Stimulated activated CD4-positive, alpha-beta T cell treated with anti-CD3 and anti-CD28 coated beads, Interleukin-1b, Interleukin-23, amount 100 ng/mL, for 4 hours (primary cell): Measurements from ENCODE around the gene IFT122.

Experiments used
- DNase-seq, 2 donors: peaks; one replicate each; pipeline ENCODE4 v3.0.0-alpha.2; 2020; ENCODE audit warnings: low read depth in 2 of 2

Gene IFT122

GRCh38 chr3:129557548-129557894 lies 117.5 kb downstream of the IFT122 start:
- DNase-seq, result no peak

DNA sequence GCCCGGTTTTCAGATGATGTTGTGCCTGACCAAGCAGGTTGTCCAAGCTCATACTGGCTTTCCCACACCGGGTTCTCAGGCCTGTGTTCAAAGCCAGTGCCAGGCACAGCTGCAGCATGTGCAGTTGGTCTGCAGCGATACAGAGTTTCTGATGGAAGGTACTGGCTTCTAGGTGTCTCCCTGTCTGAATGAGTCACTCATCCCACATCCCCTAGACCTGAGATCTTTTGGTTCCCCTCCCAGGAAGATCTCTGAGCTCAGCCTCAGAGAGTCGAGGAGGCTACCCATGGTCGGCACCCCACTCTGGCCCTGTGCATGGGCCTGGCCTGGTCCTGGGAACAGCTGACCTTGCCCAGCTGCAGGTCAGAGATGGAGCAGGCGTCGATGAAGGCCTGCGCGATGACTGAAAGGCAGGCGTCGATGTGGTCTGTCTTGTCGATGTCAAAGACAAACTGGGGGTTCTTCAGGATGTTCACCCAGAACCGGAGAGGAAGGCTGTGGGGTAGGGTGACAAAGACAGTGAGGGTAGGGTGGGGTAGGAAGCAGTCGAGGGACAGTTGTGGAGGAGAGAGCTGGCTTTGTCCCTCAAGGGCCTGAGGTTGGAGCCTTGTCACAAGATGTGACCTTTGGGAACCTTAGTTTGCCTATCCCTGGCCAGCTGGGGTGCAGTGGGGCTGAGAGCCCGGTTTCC lies 118.2 kb downstream of the IFT122 start:
- DNase-seq, result no peak

- no peak for DNase-seq
Observed at GRCh38 chr3:129558772-129559564, 118.9 kb downstream of the IFT122 start.

- no peak for DNase-seq
Observed at GRCh38 chr3:129559565-129560079, 119.6 kb downstream of the IFT122 start.

GRCh38 chr3:129560269-129560787 lies 120.3 kb downstream of the IFT122 start:
- no peak for DNase-seq

DNA sequence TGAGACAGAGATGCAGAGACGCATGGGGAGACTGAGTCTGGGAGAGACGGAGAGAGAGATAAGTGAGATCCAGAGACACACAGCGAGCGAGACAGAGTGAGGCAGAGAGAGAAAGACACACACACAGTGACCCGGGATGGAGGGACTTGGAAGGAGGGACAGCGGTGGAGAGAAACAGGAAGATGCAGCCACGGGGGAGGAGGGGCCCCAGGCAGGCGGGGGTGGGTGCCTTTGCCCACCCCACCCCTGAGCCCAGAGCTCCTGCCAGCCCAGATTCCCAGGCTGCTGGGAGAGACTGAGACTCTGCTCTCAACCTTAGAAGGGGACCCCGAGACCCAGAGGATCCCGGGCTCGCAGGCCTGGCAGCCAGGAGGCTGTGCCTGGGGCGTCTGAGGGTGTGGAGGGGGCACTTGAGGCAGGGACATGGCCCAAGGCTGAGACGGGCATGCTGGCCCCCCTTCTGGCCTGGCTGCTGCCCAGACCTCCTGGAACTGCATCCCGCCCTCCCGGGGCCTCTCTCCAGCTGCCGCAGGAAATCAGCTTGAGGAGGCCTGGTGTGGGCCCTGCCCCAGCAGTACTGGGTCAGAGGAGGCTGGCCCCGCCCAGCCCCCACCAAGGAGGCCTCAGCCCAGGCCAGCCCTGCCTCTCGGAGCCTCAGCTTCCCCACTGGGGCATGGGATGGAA lies 121.0 kb downstream of the IFT122 start:
- DNase-seq, result no peak

GRCh38 chr3:129561619-129562248 lies 121.7 kb downstream of the IFT122 start:
- no peak for DNase-seq

- DNase-seq, result no peak
Observed at GRCh38 chr3:129562803-129563202, 122.8 kb downstream of the IFT122 start.

- DNase-seq, result no peak
Observed at GRCh38 chr3:129563332-129563731, 123.3 kb downstream of the IFT122 start.

- DNase-seq, result no peak
Observed at GRCh38 chr3:129563850-129564535, 124.0 kb downstream of the IFT122 start.

DNA sequence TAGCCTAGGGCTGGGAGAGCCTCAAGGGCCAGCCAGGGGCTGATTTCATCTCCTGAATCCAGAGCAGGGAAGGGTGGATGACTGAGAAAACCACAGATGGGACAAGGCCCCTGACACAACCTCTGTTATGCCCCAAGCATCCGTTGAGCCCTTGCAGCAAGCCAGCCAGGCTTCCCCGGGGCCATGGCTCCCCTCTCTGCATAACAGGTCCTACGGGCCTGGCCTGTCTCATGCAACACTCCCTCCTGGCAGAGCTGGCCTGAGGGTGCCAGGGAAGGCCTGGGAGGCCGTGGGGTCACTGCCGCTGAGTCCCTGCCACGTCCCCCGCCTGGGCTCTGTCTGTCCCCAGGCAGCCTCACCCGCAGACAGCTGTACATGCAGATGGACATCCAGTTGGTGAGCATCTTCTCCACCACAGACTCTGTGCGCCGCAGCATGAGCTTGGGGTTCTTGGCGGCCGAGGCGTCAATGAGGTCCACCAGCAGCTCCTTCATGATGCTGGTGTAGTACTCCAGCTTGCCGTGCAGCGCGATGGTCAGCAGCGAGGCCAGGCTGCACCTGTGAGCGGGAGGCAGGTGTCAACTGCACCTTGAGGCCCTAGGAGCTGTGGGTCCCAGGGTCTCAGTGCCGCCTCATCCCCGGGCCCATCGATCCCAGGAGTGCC lies 125.1 kb downstream of the IFT122 start:
- no peak for DNase-seq

DNA sequence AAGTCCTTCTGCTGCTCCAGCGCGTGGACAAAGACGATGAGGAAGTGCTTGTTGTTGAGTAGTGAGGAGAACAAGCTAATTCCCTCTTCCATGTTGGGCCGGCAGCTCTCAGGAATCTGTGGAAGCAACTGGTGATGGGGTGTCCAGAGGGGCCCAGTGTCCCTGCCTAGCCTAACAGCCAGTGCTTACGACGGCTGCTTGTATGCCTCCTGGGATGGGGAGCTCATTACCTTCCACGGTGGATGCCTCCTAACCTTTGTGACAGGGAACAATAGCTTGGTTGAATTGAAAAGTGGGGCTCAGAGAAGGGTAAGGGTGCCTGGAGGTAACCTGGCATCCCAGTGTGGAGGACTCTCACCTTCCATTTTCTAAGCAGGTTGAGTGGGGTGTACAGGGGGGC lies 125.9 kb downstream of the IFT122 start:
- DNase-seq, result no peak

DNA sequence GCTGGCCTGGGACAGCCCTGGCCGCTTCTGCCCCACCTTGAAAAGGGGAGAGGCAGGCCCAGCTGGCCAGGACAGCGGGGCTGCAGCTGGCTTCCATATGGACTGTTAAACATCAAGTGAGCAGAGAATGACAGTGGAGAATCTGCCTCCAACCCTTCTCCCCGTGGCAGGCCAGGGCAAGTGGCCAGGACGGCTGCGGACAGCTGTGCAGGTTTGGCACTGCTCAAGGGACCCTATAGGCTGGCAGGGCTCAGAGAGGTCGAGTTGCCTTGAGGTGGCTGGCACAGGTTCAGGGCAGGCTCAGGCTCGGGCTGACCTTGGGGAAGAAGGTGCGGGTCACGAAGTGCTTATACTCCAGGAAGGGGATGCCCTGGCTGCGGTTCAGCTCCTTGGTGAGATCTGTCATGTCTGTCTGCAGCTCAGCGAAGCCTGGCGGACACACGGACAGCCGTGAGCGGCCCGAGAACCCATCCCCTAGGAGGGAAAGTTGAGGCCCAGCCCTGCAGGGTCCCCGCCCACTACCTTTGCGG lies 127.2 kb downstream of the IFT122 start:
- no peak for DNase-seq

- DNase-seq, result no peak
Observed at GRCh38 chr3:129567939-129568338, 127.9 kb downstream of the IFT122 start.

GRCh38 chr3:129569856-129570255 lies 129.8 kb downstream of the IFT122 start:
- no peak for DNase-seq
